GM15510 (cell line): ENCODE measurements around the gene DMWD.

Experiments used
- POLR2A ChIP-seq: IDR thresholded peaks from 3 replicates; pipeline ENCODE4 v1.6.1; 2011; ENCODE audit warnings: borderline replicate concordance; ENCODE audit not compliant: insufficient read length; ENCODE audit errors: extremely low read depth

Gene DMWD

DNA sequence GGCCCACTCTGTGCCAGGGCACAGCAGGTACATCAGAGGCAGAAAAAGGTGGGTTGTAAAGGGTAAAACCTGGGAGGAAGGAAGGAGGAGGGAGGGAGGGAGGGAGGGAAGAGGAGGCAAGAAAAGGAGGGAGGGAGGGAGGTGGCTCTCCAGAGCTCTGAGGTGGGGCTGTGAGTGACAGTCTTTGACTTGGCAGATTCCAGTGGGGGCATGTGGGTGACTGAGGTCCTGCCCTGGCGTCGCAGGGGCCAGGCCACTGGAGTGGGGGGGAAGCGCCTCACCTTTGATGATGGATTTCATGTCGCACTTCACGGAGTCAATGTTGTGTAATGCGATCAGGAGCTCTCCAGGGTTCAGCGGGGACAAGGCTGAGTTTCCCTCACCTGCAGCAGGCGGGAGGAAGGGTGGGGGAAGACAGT is 28.5 kb upstream of the DMWD start:
- no peak for TF ChIP-seq POLR2A

GRCh38 chr19:45820413-45821102 is 27.9 kb upstream of the DMWD start:
- TF ChIP-seq POLR2A = no peak

- TF ChIP-seq POLR2A = no peak
These were observed 27.1 kb upstream of the DMWD start for GRCh38 chr19:45819769-45820168.

DNA sequence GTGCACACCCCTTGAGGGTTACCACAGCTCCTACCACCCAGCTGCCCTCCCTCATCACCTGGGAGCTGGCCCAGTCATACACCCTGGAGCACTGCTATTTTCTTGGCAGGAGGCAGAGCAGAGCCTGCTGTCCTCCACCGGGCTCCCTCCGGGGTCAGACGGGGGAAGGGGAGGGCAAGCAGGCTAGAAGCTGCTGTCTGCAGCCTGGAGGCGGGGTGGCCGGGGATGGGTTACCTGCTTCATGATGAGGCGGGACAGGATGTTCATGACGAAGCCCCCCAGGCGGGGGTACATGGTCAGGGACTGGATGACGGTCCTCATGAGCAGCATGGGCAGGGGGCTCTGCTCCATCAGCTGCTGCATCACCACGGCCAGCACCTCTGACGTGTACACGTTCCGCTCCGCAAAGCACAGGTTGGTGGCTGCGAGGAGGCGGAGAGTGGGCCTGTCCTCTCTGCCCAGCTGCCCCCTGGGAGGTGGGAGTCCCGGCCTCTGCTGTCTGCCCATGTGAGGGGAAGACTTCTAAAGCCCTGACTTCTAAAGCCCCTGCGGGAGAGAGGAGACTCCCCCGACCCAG is 25.2 kb upstream of the DMWD start:
- TF ChIP-seq POLR2A = no peak

DNA sequence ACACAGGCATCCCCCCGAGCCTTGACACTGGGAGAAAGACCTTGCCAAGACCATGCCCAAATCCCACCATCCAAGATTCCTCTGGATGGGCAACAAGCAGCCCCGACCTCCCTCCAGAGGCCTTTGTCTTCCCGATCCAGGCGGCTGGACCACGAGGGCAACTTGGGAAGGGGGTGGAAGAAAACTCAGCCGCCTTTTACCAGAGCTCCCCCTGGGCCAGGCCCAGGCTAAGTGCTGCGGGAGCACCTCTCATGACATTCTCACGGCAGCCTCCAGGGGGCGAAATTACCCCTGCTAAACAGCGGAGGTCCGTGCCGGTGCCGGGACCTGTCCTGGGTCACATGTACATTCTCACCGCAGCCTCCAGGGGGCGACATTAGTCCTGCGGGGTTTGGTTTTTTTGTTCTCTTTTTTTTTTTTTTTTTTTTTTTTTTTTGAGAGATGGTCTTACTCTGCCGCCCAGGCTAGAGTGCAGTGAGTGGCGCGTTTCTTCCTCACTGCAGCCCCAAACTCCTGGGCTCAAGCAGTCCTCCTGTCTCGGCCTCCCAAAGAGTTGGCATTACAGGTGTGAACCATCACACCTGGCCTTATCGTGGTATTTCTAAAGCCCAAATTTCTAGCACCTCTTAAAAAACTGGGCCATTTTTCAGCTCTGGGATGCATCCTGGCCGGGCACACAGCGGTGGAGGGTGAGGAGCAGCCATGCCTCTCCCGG is 24.5 kb upstream of the DMWD start:
- no peak for TF ChIP-seq POLR2A

- TF ChIP-seq POLR2A = no peak
These were observed 23.8 kb upstream of the DMWD start for GRCh38 chr19:45816236-45817009.

DNA sequence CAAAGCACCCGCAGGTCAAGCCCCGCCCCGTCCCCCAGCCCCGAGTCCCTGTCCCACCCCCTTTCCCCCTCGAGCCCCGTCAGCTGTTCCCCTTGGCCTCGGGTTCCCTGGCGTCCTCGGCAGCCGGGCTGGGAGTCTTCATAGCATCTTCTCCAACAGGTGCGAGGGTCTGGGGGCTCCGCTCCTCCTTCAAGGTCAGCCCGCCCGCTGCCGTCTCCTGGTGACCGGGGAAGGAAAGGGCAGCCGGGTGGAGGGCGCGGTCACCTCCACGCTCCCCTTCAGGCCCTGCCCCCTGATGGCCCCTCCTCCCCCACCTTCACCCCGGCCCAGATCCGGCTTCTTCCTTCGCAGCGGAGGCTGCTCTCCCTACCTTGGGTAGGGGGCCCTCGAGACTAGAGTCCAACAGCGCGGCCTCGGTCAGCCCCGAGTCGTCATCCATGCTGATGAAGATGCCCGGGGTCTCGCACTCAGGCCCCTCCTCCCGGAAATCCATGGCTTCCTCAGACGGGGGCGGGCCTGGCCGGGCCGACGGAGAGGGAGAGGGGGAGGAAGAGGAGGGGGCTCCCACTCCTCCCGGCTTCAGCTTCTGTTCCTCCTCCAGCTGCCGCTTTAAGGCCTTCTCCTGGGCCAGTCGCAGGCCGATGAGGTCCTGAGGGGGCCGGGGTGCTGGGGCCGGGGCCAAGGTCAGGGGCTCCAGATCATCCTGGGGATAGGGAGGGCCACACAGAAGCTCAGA is 23.0 kb upstream of the DMWD start:
- TF ChIP-seq POLR2A = no peak

- TF ChIP-seq POLR2A = no peak
These were observed 22.3 kb upstream of the DMWD start, which contains the start of gene RSPH6A for GRCh38 chr19:45814851-45815480. TSS of gene RSPH6A (minus strand) at chr19:45815308. CDS start at chr19:45815176, 132 bp downstream.

GRCh38 chr19:45814166-45814780 is 21.6 kb upstream of the DMWD start:
- TF ChIP-seq POLR2A = no peak

GRCh38 chr19:45812297-45812696 is 19.7 kb upstream of the DMWD start:
- no peak for TF ChIP-seq POLR2A

DNA sequence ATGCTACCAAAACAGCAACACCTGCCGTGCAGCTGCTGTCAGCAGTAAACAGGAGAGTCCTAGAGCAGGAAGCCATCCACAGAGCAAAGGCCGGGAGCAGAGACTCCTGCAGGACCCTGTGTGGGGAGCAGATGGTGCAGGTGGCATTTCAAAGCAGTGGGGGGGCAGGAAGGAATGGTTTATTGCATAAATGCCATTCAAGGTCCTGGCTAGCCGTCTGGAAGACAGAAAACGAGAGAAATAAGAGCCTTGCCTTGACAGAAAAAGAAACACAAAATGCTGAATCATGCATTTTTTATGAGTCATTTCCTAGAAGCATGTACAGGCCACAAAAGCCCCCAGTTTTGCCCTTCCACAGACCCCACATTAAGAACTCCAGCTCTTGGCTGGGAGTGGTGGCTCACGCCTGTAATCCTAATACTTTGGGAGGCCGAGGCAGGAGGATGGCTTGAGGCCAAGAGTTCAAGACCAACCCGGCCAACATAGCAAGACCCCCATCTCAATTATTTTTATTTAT is 17.1 kb upstream of the DMWD start:
- no peak for TF ChIP-seq POLR2A

DNA sequence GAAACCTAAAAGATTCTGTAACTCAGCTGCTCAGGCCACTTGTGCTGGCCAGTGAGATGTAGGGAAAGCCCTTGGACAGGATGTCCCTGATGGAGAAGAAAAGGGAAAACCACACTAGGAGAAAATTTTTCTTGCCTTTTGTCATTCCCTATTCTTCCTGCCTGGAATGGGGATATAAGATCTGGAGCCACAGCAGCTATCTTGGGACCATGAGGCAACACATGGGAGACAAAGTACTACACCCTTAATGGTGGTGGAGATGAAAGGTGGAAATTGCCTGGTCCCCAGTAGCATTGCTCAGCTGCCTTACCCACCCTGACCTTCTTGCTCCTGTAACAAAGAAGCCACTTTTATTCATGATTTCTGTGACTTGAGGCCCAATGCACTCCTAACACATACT is 13.1 kb upstream of the DMWD start:
- TF ChIP-seq POLR2A = no peak

GRCh38 chr19:45804959-45805230 is 12.2 kb upstream of the DMWD start:
- TF ChIP-seq POLR2A = no peak
